Memory B cell (primary cell): ENCODE data around the gene KLHL13.
"Not testable (repeated sequence)": the region's sequence is repeated elsewhere in the genome, so short reads cannot be mapped to it uniquely, and the experiment has no call there.

Experiments
- ATAC-seq: fragments of 150-1000 bp; cut with Tn5 transposase; 2 replicates; pipeline ENCODE4 v1.10.0; 2021; ENCODE audit warnings: low read depth, mild to moderate bottlenecking, moderate library complexity
- DNase-seq, 2 donors: peaks; one replicate each; pipeline ENCODE4 v3.0.0; 2022; ENCODE audit warnings: low spot score in 2 of 2
- H3K27ac Mint-ChIP-seq: one replicate; pipeline ENCODE4 v1.8.0; 2022; ENCODE audit warnings: mild to moderate bottlenecking, moderate library complexity, mixed read lengths
- H3K27me3 Mint-ChIP-seq: one replicate; pipeline ENCODE4 v1.8.0; 2022; ENCODE audit warnings: mixed read lengths
- H3K36me3 Mint-ChIP-seq: one replicate; pipeline ENCODE4 v1.8.0; 2022; ENCODE audit warnings: mild to moderate bottlenecking, mixed read lengths
- H3K4me1 Mint-ChIP-seq: one replicate; pipeline ENCODE4 v1.8.0; 2022; ENCODE audit warnings: mixed read lengths
- H3K4me3 Mint-ChIP-seq: one replicate; pipeline ENCODE4 v1.8.0; 2022; ENCODE audit warnings: mild to moderate bottlenecking, moderate library complexity, mixed read lengths
- H3K9me3 Mint-ChIP-seq: one replicate; pipeline ENCODE4 v1.8.0; 2022; ENCODE audit warnings: mixed read lengths

Gene KLHL13

DNA sequence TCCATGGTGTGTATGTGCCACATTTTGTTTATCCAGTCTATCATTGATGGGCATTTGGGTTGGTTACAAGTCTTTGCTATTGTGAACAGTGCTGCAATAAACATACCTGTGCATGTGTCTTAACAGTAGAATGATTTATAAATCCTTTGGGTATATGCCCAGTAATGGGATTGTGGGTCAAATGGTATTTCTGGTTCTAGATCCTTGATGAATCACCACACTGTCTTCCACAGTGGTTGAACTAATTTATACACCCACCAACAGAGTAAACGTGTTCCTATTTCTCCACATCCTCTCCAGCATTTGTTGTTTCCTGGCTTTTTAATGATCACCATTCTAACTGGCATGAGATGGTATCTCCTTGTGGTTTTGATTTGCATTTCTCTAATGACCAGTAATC, 177.3 kb downstream of the KLHL13 start:
- H3K4me3 Mint-ChIP-seq, ATAC-seq, H3K4me1 Mint-ChIP-seq, DNase-seq, H3K36me3 Mint-ChIP-seq, H3K27ac Mint-ChIP-seq, H3K27me3 Mint-ChIP-seq, H3K9me3 Mint-ChIP-seq: not testable (repeated sequence)

DNA sequence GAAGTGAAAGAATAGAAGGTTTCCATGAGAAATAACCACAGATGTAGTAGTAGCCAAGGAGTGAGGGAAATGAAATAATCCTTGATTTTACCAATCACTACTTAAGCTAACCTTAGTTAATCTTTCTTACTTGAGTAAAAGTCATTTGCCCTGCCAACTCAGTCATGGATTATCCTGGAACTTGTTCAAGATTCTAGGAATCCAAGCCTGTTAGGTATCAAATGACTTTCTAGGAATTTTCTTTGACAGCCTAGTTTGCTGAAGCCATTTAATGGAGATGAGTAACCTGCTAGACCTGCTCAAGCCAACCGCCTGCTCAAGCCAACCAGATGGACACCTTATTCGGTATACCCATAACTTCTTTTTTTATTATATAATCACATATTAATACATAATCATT, 180.5 kb downstream of the KLHL13 start:
- DNase-seq (no peak), ATAC-seq (no peak)
- peaks cover 2% of the 10 kb centered on the region for H3K9me3 Mint-ChIP-seq
- no peaks in the 10 kb centered on the region for H3K4me1 Mint-ChIP-seq
- H3K27me3 Mint-ChIP-seq, result no peaks in the 10 kb centered on the region
- no peak overlapping the region for H3K4me3 Mint-ChIP-seq
- no peaks in the 10 kb centered on the region for H3K36me3 Mint-ChIP-seq
- no peak overlapping the region for H3K27ac Mint-ChIP-seq

DNA sequence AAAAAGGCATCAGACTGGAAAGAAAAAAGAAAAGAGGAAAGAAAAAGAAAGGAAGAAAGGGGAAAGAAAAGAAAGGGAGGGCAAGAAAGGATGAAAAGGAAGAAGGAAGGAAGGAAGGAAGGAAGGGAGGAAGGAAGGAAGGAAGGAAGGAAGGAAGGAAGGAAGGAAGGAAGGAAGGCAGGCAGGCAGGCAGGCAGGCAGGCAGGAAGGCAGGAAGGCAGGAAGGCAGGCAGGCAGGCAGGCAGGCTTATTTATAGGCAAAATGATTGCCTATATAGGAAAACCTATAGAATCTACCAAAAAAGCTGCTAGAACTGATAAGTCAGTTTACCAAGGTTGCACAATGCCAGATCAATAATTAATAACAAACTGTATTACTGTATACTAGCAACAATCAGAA, 186.5 kb downstream of the KLHL13 start:
- H3K36me3 Mint-ChIP-seq, DNase-seq, H3K9me3 Mint-ChIP-seq, H3K27ac Mint-ChIP-seq, H3K4me3 Mint-ChIP-seq, H3K27me3 Mint-ChIP-seq, H3K4me1 Mint-ChIP-seq, ATAC-seq: not testable (repeated sequence)

DNA sequence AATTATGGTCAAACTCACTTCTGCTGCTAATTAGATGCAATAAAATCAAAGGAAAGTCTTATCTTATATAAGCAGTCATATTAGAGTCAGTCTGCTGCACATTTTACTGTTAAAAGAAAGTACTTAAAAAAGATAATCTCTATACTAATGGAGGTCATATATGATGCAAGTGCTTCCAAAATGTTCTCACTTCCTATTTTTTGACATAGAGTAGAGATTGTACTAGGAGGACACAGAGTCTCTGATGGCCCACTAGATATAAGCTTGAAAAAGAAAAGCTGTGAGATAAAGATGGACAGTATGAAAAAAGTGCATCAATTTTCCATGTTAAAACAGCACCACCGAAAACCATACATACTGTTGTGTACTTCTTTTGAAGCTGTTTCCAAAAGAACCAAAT, 196.9 kb downstream of the KLHL13 start:
- no peaks in the 10 kb centered on the region for H3K4me1 Mint-ChIP-seq
- no peak overlapping the region for H3K27ac Mint-ChIP-seq
- H3K9me3 Mint-ChIP-seq, result no peaks in the 10 kb centered on the region
- no peaks in the 10 kb centered on the region for H3K36me3 Mint-ChIP-seq
- ATAC-seq, result no peak
- no peak for DNase-seq
- H3K4me3 Mint-ChIP-seq, result no peak overlapping the region
- no peaks in the 10 kb centered on the region for H3K27me3 Mint-ChIP-seq

DNA sequence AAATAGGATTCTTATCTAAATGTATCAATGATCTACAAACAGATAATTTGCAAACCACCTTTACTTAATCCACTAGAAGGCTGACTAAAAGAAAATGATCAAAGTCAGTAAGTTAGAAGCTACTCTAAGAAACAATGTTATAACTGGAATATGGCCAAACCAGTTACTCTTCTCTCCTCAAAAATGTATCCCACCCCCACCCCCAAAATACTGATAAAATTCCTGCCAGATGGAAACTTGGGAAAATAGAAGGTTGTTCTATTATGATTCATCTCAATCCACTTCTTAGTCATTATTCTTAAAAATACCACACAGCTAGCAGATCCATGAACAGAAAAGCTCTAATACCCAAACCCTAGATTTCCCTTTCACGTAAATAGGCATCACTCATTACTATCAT, 206.4 kb downstream of the KLHL13 start:
- Mint-ChIP-seq H3K27ac (no peak overlapping the region), H3K36me3 (no peaks in the 10 kb centered on the region), H3K9me3 (no peaks in the 10 kb centered on the region), H3K4me1 (no peaks in the 10 kb centered on the region), H3K27me3 (no peaks in the 10 kb centered on the region), H3K4me3 (no peak overlapping the region)
- ATAC-seq, result no peak
- DNase-seq, result no peak

DNA sequence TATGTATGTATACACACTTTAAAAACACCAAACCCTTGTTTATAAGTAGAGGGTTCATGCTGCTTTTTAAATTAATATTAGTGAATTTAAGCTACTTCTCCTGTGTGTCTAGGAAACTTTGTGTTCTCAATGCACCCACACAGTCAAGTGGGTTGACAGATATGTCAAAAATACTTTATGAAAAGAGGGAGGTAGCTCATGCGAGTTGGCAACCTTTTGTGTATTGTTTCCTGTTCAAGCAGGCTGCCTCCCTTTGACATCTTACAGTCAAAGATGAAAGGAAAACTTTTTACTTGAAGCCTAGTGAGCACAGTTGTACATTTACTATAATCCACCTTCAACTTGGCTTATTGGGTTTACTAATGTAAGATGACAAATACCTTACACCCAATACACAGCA, 218.4 kb downstream of the KLHL13 start:
- no peak overlapping the region for H3K27ac Mint-ChIP-seq
- H3K4me3 Mint-ChIP-seq, result no peak overlapping the region
- H3K4me1 Mint-ChIP-seq, result no peaks in the 10 kb centered on the region
- H3K9me3 Mint-ChIP-seq, result no peaks in the 10 kb centered on the region
- ATAC-seq, result no peak
- H3K27me3 Mint-ChIP-seq, result no peaks in the 10 kb centered on the region
- DNase-seq, result no peak
- no peaks in the 10 kb centered on the region for H3K36me3 Mint-ChIP-seq

DNA sequence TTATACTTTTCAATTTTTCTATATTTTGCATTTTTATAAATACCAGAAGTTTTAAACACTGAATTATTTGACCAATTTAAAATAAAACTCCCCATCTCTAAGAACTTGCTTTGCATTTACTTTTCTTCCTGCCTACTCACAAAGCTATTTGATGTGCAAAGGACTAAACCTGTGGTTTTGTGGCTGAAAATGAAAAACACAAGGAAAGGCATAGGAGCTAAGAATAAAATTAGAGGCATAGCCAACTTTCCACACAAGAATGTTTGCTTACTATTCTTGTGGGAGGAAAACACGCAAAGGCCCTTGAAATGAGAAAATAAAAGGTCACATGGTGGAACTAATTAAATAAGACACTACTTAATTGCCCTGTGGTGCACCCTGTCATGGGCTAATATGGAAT, 221.2 kb downstream of the KLHL13 start:
- DNase-seq (no peak), ATAC-seq (no peak)
- Mint-ChIP-seq H3K4me1 (no peaks in the 10 kb centered on the region), H3K27me3 (no peaks in the 10 kb centered on the region), H3K9me3 (no peaks in the 10 kb centered on the region), H3K4me3 (no peak overlapping the region), H3K36me3 (no peaks in the 10 kb centered on the region), H3K27ac (no peak overlapping the region)

DNA sequence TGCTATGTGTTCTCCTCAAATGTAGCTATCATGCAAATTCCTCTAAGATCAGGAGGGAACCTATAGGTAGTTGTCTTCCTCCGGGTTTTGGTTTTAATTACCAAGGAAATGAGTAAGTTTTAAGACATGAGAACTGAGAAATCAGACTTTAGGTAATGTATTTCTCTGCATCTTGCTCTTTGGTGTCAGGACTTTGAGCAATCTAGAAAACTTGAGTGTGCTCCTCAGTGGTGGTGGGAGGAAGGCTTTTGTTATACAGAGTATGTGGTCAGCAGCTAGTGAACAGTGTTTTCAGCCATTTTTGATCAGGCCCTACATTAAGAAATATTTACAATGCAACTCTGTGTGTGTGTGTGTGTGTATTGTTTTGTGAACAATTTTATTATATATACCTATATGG, 224.1 kb downstream of the KLHL13 start:
- Mint-ChIP-seq H3K36me3 (no peaks in the 10 kb centered on the region), H3K9me3 (no peaks in the 10 kb centered on the region), H3K4me3 (no peak overlapping the region), H3K4me1 (no peaks in the 10 kb centered on the region), H3K27ac (no peak overlapping the region), H3K27me3 (no peaks in the 10 kb centered on the region)
- DNase-seq, result no peak
- ATAC-seq, result no peak

DNA sequence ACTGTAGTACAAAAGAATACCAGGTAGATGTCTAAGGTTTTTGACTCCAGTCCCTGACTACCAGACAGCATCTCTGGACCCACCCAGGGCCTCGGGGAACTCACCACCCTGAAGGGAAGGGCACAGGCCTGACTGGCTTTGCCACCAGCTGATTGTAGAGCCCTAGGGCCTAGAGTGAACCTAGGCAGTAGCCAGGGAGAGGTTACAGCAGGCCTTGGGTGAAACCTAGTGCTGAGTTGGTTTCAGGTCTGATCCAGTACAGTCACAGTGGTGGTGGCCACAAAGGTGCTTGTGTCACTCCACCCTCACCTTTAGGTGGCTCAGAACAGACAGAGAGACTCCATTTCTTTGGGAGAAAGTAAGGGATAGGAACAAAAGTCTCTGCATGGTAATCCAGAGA, 244.8 kb downstream of the KLHL13 start:
- no peak for DNase-seq
- H3K4me3 Mint-ChIP-seq, result no peak overlapping the region
- ATAC-seq, result no peak
- no peaks in the 10 kb centered on the region for H3K27me3 Mint-ChIP-seq
- no peak overlapping the region for H3K27ac Mint-ChIP-seq
- peaks cover 5% of the 10 kb centered on the region for H3K9me3 Mint-ChIP-seq
- no peaks in the 10 kb centered on the region for H3K36me3 Mint-ChIP-seq
- H3K4me1 Mint-ChIP-seq, result no peaks in the 10 kb centered on the region

DNA sequence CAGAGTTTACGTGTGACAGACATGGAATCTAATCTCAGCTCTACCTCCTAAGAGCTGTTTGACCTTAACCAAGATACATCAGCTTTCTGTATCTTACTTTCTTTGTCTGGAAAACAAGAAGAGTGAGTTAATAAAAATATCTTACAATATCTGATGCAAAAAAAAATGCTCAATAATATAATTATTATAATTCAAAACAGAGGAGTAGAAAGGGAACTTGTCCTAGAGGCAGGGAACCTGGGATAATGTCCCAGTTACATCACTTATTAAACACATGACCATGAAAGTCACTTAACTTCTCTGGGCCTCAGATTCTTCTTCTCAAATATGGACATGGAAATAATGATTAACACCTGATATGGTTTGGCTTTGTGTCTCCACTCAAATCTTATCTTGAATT, 256.1 kb downstream of the KLHL13 start:
- H3K9me3 Mint-ChIP-seq, result no peaks in the 10 kb centered on the region
- ATAC-seq (no peak), DNase-seq (no peak)
- no peak overlapping the region for H3K27ac Mint-ChIP-seq
- no peak overlapping the region for H3K4me3 Mint-ChIP-seq
- no peaks in the 10 kb centered on the region for H3K36me3 Mint-ChIP-seq
- no peaks in the 10 kb centered on the region for H3K27me3 Mint-ChIP-seq
- H3K4me1 Mint-ChIP-seq, result no peaks in the 10 kb centered on the region

DNA sequence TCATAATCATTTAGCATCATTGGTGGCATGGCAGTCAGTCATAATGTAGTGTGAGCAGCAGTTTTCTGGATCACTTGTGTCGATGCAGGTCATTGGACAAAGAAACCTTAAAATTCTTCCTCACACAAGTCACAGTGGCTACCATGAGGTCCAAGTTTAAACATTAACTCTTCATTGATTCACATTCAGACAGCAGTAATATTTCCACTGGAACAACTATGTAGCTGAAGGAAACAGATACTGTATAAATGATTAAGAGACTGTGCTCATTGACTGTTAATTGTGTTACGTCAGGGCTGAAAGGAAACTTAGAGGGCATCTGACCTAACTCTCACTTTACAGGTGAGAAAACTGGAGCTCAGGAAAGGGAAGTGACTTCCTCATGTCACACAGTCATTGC, 261.8 kb downstream of the KLHL13 start:
- no peaks in the 10 kb centered on the region for H3K36me3 Mint-ChIP-seq
- no peaks in the 10 kb centered on the region for H3K4me1 Mint-ChIP-seq
- no peak overlapping the region for H3K27ac Mint-ChIP-seq
- no peak overlapping the region for H3K4me3 Mint-ChIP-seq
- H3K9me3 Mint-ChIP-seq, result no peaks in the 10 kb centered on the region
- ATAC-seq, result no peak
- no peaks in the 10 kb centered on the region for H3K27me3 Mint-ChIP-seq
- DNase-seq, result no peak

DNA sequence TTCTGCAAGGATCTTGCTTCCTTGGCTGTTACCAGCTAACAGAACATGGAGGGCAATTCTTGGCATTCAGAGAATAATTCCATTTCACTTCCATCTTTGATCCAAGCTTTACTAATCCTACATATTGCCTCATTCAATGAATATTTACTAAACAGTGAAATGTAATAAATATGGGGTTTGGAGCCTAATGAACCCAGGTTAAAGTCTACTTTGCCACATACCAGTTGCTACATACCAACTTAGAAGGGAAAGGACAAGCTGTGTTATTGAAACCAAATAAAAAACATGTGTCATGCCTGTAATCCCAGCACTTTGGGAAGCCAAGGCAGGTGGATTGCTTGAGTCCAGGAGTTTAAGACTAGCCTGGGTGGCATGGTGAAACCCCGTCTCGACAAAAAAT, 265.6 kb downstream of the KLHL13 start:
- Mint-ChIP-seq H3K4me1 (no peaks in the 10 kb centered on the region), H3K36me3 (no peaks in the 10 kb centered on the region), H3K4me3 (no peak overlapping the region), H3K27me3 (no peaks in the 10 kb centered on the region), H3K27ac (no peak overlapping the region), H3K9me3 (no peaks in the 10 kb centered on the region)
- ATAC-seq (no peak), DNase-seq (no peak)
